IPS-18c (cell line): ENCODE data around the gene KLHL5.
"Not testable (repeated sequence)": the region's sequence is repeated elsewhere in the genome, so short reads cannot be mapped to it uniquely, and the experiment has no call there.

Experiments
- H3K4me3 ChIP-seq: 2 replicates; pipeline ENCODE4 v1.7.0; 2013; ENCODE audit warnings: low read depth, mild to moderate bottlenecking, low read length, moderate library complexity; ENCODE audit not compliant: insufficient read depth
- H3K9me3 ChIP-seq: one replicate; pipeline ENCODE4 v1.6.1; 2013; ENCODE audit warnings: mild to moderate bottlenecking, low read length, moderate library complexity; ENCODE audit not compliant: control insufficient read depth, insufficient read depth

The KLHL5 gene

DNA sequence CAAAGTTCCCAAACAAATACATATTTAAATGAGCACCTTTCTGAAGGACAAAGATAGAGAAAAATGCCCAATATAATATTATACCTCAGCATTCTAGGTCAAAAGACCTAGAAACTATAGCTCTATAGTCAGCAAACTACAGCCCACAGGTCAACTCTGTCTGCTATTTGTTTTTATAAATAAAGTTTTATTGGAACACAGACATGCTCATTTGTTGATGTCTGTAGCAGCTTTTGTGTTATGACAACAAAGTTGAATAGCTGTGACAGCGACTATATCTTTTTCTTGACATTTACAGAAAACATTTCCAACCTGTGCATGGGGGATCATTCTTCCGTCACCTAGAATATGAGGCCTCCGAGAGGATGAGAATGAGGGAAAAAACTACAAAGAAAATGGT lies 71.6 kb downstream of the KLHL5 start:
- no peak overlapping the region for H3K4me3 ChIP-seq
- peaks cover 4% of the 10 kb centered on the region for H3K9me3 ChIP-seq

- Histone ChIP-seq H3K4me3 (no peak overlapping the region), H3K9me3 (peaks cover 4% of the 10 kb centered on the region)
Measured at GRCh38 chr4:39134683-39135306, 72.8 kb downstream of the KLHL5 start.

DNA sequence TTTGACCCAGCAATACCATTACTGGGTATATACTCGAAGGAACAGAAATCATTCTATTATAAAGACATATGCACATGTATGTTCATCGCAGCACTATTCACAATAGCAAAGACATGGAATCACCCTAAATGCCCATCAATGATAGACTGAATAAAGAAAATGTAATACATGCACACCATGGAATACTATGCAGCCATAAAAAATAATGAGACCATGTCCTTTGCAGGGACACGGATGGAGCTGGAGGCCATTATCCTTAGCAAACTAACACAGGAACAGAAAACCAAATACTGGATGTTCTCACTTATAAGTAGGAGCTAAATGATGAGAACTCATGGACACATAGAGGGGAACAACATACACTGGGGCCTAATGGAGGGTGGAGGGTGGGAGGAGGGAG lies 76.2 kb downstream of the KLHL5 start:
- H3K9me3 ChIP-seq, H3K4me3 ChIP-seq: not testable (repeated sequence)

DNA sequence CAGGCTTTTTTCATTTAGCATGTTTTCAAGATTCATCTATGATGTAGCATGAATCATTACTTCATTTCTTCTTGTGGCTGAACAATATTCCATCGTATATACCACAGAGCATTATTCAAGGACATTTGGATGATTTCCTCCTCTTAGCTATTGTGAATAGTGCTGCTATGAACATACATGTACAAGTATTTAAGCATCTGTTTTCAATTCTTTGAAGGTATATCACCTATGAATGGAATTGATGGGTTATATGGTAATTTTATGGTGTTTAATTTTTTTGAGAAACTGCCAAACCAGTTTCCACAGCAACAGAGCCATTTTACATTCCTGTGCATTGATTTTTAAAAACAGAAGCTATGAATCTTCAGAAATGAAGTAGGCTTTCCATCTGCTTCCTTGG lies 84.2 kb downstream of the KLHL5 start:
- Histone ChIP-seq H3K9me3 (no peaks in the 10 kb centered on the region), H3K4me3 (no peak overlapping the region)

DNA sequence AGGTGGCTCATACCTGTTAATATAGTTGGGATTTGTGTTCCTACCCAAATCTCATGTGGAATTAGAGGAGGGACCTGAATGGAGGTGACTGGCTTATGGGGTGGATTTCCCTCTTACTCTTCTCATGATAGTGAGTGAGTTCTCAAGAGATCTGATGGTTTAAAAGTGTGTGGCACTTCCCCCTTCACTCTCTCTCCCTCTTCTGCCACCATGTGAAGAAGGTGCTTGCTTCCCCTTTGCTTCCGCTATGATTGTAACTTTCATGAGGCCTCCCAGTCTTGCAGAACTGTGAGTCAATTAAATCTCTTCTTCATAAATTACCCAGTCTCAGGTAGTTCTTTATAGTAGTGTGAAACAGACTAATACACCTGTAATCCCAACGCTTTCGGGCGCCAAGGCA lies 92.0 kb downstream of the KLHL5 start:
- H3K9me3 ChIP-seq = no peaks in the 10 kb centered on the region
- H3K4me3 ChIP-seq = no peak overlapping the region

DNA sequence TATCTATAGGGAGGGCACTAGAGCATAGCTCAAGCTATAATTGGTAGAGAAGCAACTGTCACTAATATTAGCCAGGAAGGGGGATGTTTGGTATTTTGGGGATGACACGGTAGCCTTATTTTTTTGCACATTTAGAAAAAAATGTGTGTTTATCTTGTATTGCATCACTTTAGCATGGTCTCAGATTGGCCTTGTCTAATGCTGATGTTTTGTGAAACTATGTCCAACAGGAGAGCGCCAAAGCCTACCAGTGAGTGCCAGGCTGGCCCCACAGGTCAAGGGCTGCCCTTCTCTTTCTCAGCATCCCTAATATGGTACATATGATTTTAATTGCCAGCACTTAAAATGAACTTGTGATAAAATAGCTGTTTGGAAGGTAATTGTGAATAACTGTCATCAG lies 95.5 kb downstream of the KLHL5 start:
- H3K4me3 ChIP-seq = no peak overlapping the region
- no peaks in the 10 kb centered on the region for H3K9me3 ChIP-seq

GRCh38 chr4:39166177-39166576 lies 104.1 kb downstream of the KLHL5 start:
- H3K4me3 ChIP-seq = no peak overlapping the region
- peaks cover 2% of the 10 kb centered on the region for H3K9me3 ChIP-seq

GRCh38 chr4:39166669-39167068 lies 104.6 kb downstream of the KLHL5 start:
- Histone ChIP-seq H3K9me3 (peaks cover 2% of the 10 kb centered on the region), H3K4me3 (no peak overlapping the region)

DNA sequence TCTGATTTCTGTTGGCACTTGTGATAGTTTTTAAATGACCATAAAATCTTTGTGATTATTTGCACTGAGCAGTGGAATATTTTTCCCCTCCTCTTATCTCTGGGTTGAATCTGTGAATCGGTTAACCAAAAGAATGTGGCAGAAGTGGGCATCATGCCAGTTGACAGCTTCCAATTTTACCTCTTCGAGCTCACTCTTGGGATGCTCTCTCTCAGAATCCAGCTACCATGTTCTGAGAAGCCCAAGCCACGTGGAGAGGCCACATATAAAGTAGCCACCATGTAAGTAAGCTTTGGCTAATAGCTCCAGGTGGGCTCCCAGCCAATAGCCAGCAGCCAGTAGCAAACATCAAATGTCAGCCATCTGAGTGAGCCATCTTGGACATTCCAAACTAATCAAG lies 107.4 kb downstream of the KLHL5 start:
- Histone ChIP-seq H3K9me3 (peaks cover 2% of the 10 kb centered on the region), H3K4me3 (no peak overlapping the region)

DNA sequence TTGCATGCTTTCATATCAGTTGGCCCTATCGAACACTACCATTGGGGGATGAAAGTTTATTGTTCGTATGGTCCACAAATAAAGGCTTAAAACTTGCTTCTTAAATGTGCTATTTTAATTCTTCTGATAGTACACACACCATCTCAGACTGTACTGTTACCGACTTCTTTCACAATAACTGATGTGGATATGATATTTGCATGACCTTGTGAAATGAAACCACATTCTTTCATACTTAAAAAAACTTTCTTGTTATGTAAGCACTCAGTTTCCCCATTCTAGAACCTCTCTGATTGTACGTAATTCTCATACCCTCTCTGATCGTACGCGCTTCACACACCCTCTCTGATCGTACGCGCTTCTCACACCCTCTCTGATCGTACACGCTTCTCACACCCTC lies 108.3 kb downstream of the KLHL5 start:
- peaks cover 2% of the 10 kb centered on the region for H3K9me3 ChIP-seq

More for the DNA sequence above, 108.3 kb downstream of the KLHL5 start:
- no peak overlapping the region for H3K4me3 ChIP-seq
